Keratinocyte (primary cell): ENCODE measurements around the gene SLC2A9. TPM values are rescaled to one million over a fixed set of nuclear protein-coding genes. Genes with fewer than 3 reads are reported as not detected.
A peak's percentile ranks its signal among the peaks of the same experiment; 100 is the strongest.

Experiments used
- DNase-seq: peaks from one replicate; pipeline ENCODE4 v3.0.0-alpha.2; 2011; ENCODE audit warnings: low read depth, missing footprints, low spot score
- FAIRE-seq: peaks from 2 replicates; lab custom pipeline; 2011; peaks lifted over from hg19 to GRCh38; lab: Jason Lieb, UNC
- H2AFZ ChIP-seq: 2 replicates; pipeline ENCODE4 v1.6.0; 2012; ENCODE audit warnings: low read length, control low read depth, inconsistent platforms; ENCODE audit not compliant: control insufficient read depth
- H3K27ac ChIP-seq: 2 replicates; pipeline ENCODE4 v1.5.1; 2011; ENCODE audit warnings: low read length; ENCODE audit not compliant: control insufficient read depth, insufficient read depth
- H3K27me3 ChIP-seq: 3 replicates; pipeline ENCODE4 v1.6.0; 2011; ENCODE audit warnings: low read length; ENCODE audit not compliant: control insufficient read depth, insufficient read depth; ENCODE audit errors: extremely low read depth
- H3K36me3 ChIP-seq, 2 experiments: 2 replicates in 1 of 2; 3 replicates in 1 of 2; pipeline ENCODE4 v1.5.1; 2011; ENCODE audit warnings: low read length in 2 of 2, mild to moderate bottlenecking in 1 of 2; ENCODE audit not compliant: control insufficient read depth in 2 of 2, insufficient read depth in 2 of 2; ENCODE audit errors: extremely low read depth in 1 of 2
- H3K4me1 ChIP-seq: 3 replicates; pipeline ENCODE4 v1.5.1; 2011; ENCODE audit warnings: low read length; ENCODE audit not compliant: control insufficient read depth, insufficient read depth; ENCODE audit errors: extremely low read depth
- H3K4me2 ChIP-seq: 3 replicates; pipeline ENCODE4 v1.6.0; 2011; ENCODE audit warnings: low read depth, low read length; ENCODE audit not compliant: control insufficient read depth, insufficient read depth; ENCODE audit errors: extremely low read depth
- H3K4me3 ChIP-seq, 3 experiments: fragments of 200-600 bp in 1 of 3; sonication (generic) in 1 of 3; 2 replicates in 2 of 3; 3 replicates in 1 of 3; pipeline ENCODE4 v1.5.1; 2011 to 2016; ENCODE audit warnings: low read length in 3 of 3, mild to moderate bottlenecking in 3 of 3, control low read depth in 2 of 3, inconsistent platforms in 1 of 3, low read depth in 1 of 3, mixed read lengths in 1 of 3, mixed run types in 1 of 3, moderate library complexity in 1 of 3; ENCODE audit not compliant: control insufficient read depth in 2 of 3, insufficient read depth in 2 of 3; ENCODE audit errors: extremely low read depth in 1 of 3
- H3K79me2 ChIP-seq: 2 replicates; pipeline ENCODE4 v1.6.0; 2012; ENCODE audit warnings: low read length; ENCODE audit not compliant: control insufficient read depth, insufficient read depth
- H3K9ac ChIP-seq: 3 replicates; pipeline ENCODE4 v1.6.0; 2011; ENCODE audit warnings: low read length; ENCODE audit not compliant: control insufficient read depth, insufficient read depth; ENCODE audit errors: extremely low read depth
- H3K9me1 ChIP-seq: 3 replicates; pipeline ENCODE4 v1.6.0; 2011; ENCODE audit warnings: low read length; ENCODE audit not compliant: control insufficient read depth, insufficient read depth; ENCODE audit errors: extremely low read depth
- H3K9me3 ChIP-seq: 2 replicates; pipeline ENCODE4 v1.5.1; 2012; ENCODE audit warnings: low read depth, low read length; ENCODE audit not compliant: control insufficient read depth
- H4K20me1 ChIP-seq: 3 replicates; pipeline ENCODE4 v1.6.0; 2011; ENCODE audit warnings: low read length; ENCODE audit not compliant: control insufficient read depth, insufficient read depth; ENCODE audit errors: extremely low read depth
- EZH2 ChIP-seq: IDR thresholded peaks from one replicate; pipeline ENCODE4 v1.6.1; 2012; ENCODE audit warnings: inconsistent platforms, mild to moderate bottlenecking, low read length, moderate library complexity
- dilution Hi-C: fragments of 300-500 bp; cut with MboI; formaldehyde crosslinking; loops from one replicate; pipeline ENCODE4 v1.7.0; 2020; ENCODE audit warnings: low sequenced_read_pairs; ENCODE audit not compliant: extremely low pct_ligation_motif_present
- polyA plus RNA-seq, 5 experiments: library from polyadenylated mRNA; depleted of rRNA in 3 of 5; stranded (reverse) in 3 of 5; stranded (forward) in 1 of 5; unstranded in 1 of 5; fragments of >200 nt; gene quantifications; 1 replicate in 1 of 5; 2 replicates in 3 of 5; 3 replicates in 1 of 5; pipeline versions ENCODE4 v1.2.1 to v1.2.3, GENCODE V29; 2011 to 2012; ENCODE audit warnings: missing spikeins in 2 of 5, low read depth in 1 of 5, low replicate concordance in 1 of 5
- TF ChIP-seq, protein P1 (sequence below), 3 experiments: IDR thresholded peaks in 1 of 3; conservative IDR thresholded peaks in 1 of 3; optimal IDR thresholded peaks in 1 of 3; 2 replicates in 2 of 3; 3 replicates in 1 of 3; pipeline versions ENCODE3 to v1.5.1; 2011; ENCODE audit warnings: low read length in 3 of 3, mild to moderate bottlenecking in 3 of 3, moderate library complexity in 2 of 3, control low read depth in 1 of 3, inconsistent platforms in 1 of 3; ENCODE audit not compliant: insufficient read depth in 2 of 3; ENCODE audit errors: extremely low read depth in 1 of 3

SLC2A9 gene
- polyA plus RNA-seq, 1 donor (not counting 4 experiments of a cell fraction or from before 2014, with no cell fraction given) = 37.3 TPM

DNA sequence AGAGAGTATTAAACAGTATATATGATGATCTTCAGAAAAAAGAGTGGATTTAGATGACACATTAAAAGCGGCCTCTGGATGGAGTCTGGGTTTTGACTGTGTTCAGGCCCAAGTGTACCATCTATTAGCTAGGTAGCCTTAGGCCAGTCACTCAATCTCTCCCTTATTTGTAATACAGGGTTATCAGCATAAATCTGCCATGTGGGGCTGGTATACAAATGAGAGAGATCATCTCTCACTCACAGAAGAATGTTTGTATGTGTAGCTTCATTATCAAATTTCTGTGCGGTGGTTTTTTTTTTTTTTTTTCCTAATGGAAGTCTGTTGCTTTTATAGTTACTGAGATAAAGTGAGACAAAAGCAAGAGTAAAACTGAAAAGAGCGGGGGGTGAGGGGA, 12.7 kb downstream of the SLC2A9 start:
- no peak for FAIRE-seq
- peak overlapping the region; percentile 69 for H3K27ac ChIP-seq
- H3K27me3 ChIP-seq = no peaks in the 10 kb centered on the region
- peaks cover 48% of the 10 kb centered on the region for H3K79me2 ChIP-seq
- H3K9ac ChIP-seq = no peak overlapping the region
- no peaks in the 10 kb centered on the region for H3K9me3 ChIP-seq
- peaks cover 10 to 21% of the 10 kb centered on the region in 2 experiments for H3K36me3 ChIP-seq
- H3K9me1 ChIP-seq = peaks cover 6% of the 10 kb centered on the region
- H3K4me2 ChIP-seq = no peak overlapping the region
- no peak overlapping the region for H3K4me3 ChIP-seq
- H2AFZ ChIP-seq = no peak overlapping the region
- peaks cover 17% of the 10 kb centered on the region for H4K20me1 ChIP-seq
- DNase-seq = no peak
- no peak for TF ChIP-seq EZH2
- TF ChIP-seq, protein P1, sequence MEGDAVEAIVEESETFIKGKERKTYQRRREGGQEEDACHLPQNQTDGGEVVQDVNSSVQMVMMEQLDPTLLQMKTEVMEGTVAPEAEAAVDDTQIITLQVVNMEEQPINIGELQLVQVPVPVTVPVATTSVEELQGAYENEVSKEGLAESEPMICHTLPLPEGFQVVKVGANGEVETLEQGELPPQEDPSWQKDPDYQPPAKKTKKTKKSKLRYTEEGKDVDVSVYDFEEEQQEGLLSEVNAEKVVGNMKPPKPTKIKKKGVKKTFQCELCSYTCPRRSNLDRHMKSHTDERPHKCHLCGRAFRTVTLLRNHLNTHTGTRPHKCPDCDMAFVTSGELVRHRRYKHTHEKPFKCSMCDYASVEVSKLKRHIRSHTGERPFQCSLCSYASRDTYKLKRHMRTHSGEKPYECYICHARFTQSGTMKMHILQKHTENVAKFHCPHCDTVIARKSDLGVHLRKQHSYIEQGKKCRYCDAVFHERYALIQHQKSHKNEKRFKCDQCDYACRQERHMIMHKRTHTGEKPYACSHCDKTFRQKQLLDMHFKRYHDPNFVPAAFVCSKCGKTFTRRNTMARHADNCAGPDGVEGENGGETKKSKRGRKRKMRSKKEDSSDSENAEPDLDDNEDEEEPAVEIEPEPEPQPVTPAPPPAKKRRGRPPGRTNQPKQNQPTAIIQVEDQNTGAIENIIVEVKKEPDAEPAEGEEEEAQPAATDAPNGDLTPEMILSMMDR (optimal IDR thresholded peaks at IDR 0.05 in 1 of 3, IDR thresholded peaks at IDR 0.05 in 1 of 3, conservative IDR thresholded peaks at IDR 0.05 in 1 of 3; ENCODE audit: extremely low read depth in 1 of 3, insufficient read depth in 2 of 3, low read length in 3 of 3) = no peak
- H3K4me1 ChIP-seq = peaks cover 58% of the 10 kb centered on the region
- dilution Hi-C loops = no loop called here

DNA sequence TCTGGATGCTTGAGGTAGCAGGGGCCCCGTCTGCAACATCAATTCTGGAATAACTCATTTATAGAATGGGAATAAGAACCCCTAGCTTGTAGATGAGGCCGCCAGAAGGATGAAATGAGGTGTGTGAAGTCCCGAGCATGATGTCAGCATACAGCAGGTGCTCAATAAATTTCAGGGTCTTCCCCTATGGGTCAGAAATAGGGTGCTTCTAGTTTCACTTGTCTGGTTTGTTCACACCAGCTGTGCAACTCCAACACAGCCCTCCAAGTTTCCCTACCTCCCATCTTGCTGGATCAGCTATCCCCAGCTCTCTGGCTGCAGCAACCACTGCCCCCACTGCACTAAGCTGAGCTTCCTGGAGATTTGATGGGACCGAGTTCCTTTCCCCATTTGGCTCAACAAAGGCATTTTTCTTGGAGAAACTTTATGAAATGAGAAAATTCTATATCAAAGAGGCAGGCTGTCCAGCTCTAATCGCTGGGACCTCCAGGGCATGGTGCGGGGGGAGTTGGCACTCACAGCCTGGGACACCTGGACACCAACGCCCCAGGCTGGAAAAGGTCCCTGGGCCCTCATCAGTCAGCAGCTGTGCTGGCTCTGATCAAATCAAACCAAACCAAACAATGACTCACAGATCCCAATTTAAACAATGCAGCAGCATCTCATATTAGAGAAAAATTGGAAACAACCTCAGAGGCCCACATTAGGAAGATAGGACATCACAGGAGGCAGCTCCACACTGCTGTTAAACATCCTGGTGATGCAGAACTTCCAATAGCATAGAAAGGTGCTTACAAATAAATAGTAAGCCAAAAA, 13.3 kb downstream of the SLC2A9 start:
- FAIRE-seq (peak; percentile 69), DNase-seq (no peak)
- Histone ChIP-seq H3K9me3 (no peaks in the 10 kb centered on the region), H3K79me2 (peaks cover 48% of the 10 kb centered on the region), H3K4me1 (peaks cover 64% of the 10 kb centered on the region), H3K27me3 (no peaks in the 10 kb centered on the region), H3K9ac (peak overlapping the region; percentile 49), H3K4me2 (peak overlapping the region; percentile 63), H2AFZ (no peak overlapping the region), H3K4me3 (no peak overlapping the region), H3K9me1 (peaks cover 6% of the 10 kb centered on the region), H3K36me3 (peaks cover 8 to 24% of the 10 kb centered on the region in 2 experiments), H4K20me1 (peaks cover 17% of the 10 kb centered on the region), H3K27ac (peak overlapping the region; percentile 69)
- dilution Hi-C loops = no loop called here
- TF ChIP-seq, protein P1 (optimal IDR thresholded peaks at IDR 0.05 in 1 of 3, IDR thresholded peaks at IDR 0.05 in 1 of 3, conservative IDR thresholded peaks at IDR 0.05 in 1 of 3; ENCODE audit: extremely low read depth in 1 of 3, insufficient read depth in 2 of 3, low read length in 3 of 3) = no peak
- TF ChIP-seq EZH2 = no peak
